ENCODE measurements around the gene SIN3A.

The SIN3A gene

GRCh38 chr15:75357976-75358673 is 93.4 kb downstream of the SIN3A start:
- DNase-seq (ENCODE audit: low read depth): no peak
- no peak overlapping the region for H3K4me3 ChIP-seq (ENCODE audit: low read length)
- TF ChIP-seq, protein P1, sequence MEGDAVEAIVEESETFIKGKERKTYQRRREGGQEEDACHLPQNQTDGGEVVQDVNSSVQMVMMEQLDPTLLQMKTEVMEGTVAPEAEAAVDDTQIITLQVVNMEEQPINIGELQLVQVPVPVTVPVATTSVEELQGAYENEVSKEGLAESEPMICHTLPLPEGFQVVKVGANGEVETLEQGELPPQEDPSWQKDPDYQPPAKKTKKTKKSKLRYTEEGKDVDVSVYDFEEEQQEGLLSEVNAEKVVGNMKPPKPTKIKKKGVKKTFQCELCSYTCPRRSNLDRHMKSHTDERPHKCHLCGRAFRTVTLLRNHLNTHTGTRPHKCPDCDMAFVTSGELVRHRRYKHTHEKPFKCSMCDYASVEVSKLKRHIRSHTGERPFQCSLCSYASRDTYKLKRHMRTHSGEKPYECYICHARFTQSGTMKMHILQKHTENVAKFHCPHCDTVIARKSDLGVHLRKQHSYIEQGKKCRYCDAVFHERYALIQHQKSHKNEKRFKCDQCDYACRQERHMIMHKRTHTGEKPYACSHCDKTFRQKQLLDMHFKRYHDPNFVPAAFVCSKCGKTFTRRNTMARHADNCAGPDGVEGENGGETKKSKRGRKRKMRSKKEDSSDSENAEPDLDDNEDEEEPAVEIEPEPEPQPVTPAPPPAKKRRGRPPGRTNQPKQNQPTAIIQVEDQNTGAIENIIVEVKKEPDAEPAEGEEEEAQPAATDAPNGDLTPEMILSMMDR (IDR thresholded peaks at IDR 0.05; ENCODE audit: insufficient read depth, low read depth, low read length, missing control alignments): no peak

- no peak for DNase-seq (ENCODE audit: low read depth)
- no peak overlapping the region for H3K4me3 ChIP-seq (ENCODE audit: low read length)
- TF ChIP-seq, protein P1 (IDR thresholded peaks at IDR 0.05; ENCODE audit: insufficient read depth, low read depth, low read length, missing control alignments): no peak
These were observed 95.0 kb downstream of the SIN3A start for GRCh38 chr15:75356517-75356916.

DNA sequence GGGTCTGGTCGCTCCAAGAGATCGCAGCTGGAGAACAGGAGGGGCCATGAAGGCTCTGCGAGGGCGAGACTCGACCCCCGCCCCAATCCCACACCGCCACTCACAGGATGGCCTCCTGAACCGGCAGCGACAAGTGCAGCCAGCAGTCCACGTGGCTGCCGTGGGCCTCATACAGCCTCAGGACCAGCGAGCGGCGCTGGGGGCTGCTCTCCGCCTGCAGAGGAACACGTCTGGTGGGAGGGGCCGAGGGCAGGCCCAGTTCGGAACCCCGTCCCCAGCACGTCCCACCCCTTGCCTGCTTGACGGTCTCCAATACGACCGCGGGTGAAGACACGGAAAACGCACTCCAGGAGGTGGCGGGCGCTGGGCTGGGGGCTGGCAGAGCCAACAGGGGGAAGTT is 95.5 kb downstream of the SIN3A start:
- H3K4me3 ChIP-seq (ENCODE audit: low read length): no peak overlapping the region

GRCh38 chr15:75355369-75355768 is 96.1 kb downstream of the SIN3A start:
- TF ChIP-seq, protein P1 (IDR thresholded peaks at IDR 0.05; ENCODE audit: insufficient read depth, low read depth, low read length, missing control alignments): no peak
- H3K4me3 ChIP-seq (ENCODE audit: low read length): no peak overlapping the region

More for the DNA sequence above, 95.5 kb downstream of the SIN3A start:
- TF ChIP-seq, protein P1 (IDR thresholded peaks at IDR 0.05; ENCODE audit: insufficient read depth, low read depth, low read length, missing control alignments): no peak
- DNase-seq (ENCODE audit: low read depth): no peak

GRCh38 chr15:75354454-75354853 is 97.0 kb downstream of the SIN3A start:
- DNase-seq (ENCODE audit: low read depth): no peak
- H3K4me3 ChIP-seq (ENCODE audit: low read length): no peak overlapping the region
- TF ChIP-seq, protein P1 (IDR thresholded peaks at IDR 0.05; ENCODE audit: insufficient read depth, low read depth, low read length, missing control alignments): no peak

More at GRCh38 chr15:75355369-75355768, 96.1 kb downstream of the SIN3A start:
- no peak for DNase-seq (ENCODE audit: low read depth)

DNA sequence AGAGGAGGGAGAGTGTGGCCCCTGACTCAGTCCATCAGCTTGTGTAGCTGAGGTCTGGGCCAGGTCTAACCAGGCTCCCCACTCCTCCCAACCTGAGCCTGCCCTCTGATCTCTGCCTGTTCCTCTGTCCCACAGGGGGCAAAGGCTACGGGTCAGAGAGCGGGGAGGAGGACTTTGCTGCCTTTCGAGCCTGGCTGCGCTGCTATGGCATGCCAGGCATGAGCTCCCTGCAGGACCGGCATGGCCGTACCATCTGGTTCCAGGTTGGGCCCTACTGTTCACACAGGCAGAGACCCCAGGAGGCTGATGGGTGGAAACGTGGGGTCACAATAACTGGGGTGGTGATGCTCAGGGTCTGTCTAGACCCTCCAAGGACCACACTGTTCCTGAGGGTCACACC is 97.9 kb downstream of the SIN3A start:
- TF ChIP-seq, protein P1 (IDR thresholded peaks at IDR 0.05; ENCODE audit: insufficient read depth, low read depth, low read length, missing control alignments): no peak
- no peak for DNase-seq (ENCODE audit: low read depth)
- H3K4me3 ChIP-seq (ENCODE audit: low read length): no peak overlapping the region
